ENCODE measurements around the gene LGSN. TPM values are rescaled to one million over a fixed set of nuclear protein-coding genes. Genes with fewer than 3 reads are reported as not detected.
"Not testable (repeated sequence)": the region's sequence is repeated elsewhere in the genome, so short reads cannot be mapped to it uniquely, and the experiment has no call there.

The LGSN gene
- total RNA-seq, 1 experiment from 2014 or later: 0.30 TPM

GRCh38 chr6:63333440-63333839, 13.7 kb upstream of the LGSN start:
- ChIA-PET POLR2A (no interaction called here), CTCF (no interaction called here), RAD21 (ENCODE audit: low non-redundant PET in 1 of 2, low total read pairs in 2 of 2, uncharacterized antibody in 2 of 2, unreplicated experiment in 2 of 2) (no interaction called here)
- ATAC-seq: no peak
- no TSS peak for BruUV-seq (replicated peaks)
- no peaks in the 10 kb centered on the region for H4K20me1 ChIP-seq (ENCODE audit: insufficient read depth)
- no peaks in the 10 kb centered on the region for H3K9me2 ChIP-seq (ENCODE audit: insufficient read depth)
- no peak overlapping the region for H3K9ac ChIP-seq (ENCODE audit: low read length)
- no peak for DNase-seq (ENCODE audit: low read depth, low spot score)
- no peak overlapping the region for H3K27ac ChIP-seq (ENCODE audit: low read depth, low read length)
- no peak overlapping the region for H3K4me2 ChIP-seq (ENCODE audit: low read length)
- no peak overlapping the region for H2AFZ ChIP-seq (ENCODE audit: low read depth, low read length, poor library complexity, severe bottlenecking)
- H3K36me3 ChIP-seq (ENCODE audit: control insufficient read depth in 1 of 2, insufficient read depth in 2 of 2, low read length in 2 of 2): no peaks in the 10 kb centered on the region
- intact Hi-C loops (cut with micrococcal nuclease): no loop called here
- H3K4me1 ChIP-seq (ENCODE audit: control insufficient read depth in 1 of 2, insufficient read depth in 2 of 2, low read length in 2 of 2): no peaks in the 10 kb centered on the region
- H3K9me3 ChIP-seq (ENCODE audit: control insufficient read depth in 1 of 2, insufficient read depth in 1 of 2, low read depth in 1 of 2, low read length in 2 of 2): no peaks in the 10 kb centered on the region
- no peak overlapping the region for H3K4me3 ChIP-seq (replicated peaks in 1 of 2; ENCODE audit: low read depth in 1 of 2, low read length in 2 of 2)
- 0 out of 2 replicates have a peak, but pooled peaks cover 3% of the 10 kb centered on the region for H3K27me3 ChIP-seq (ENCODE audit: insufficient read depth, low read length)
- no peaks in the 10 kb centered on the region for H3K79me2 ChIP-seq (ENCODE audit: insufficient read depth, low read length)
- TF ChIP-seq CEBPB (IDR thresholded peaks at IDR 0.05; ENCODE audit: low read depth): no peak
- TF ChIP-seq CTCF (IDR thresholded peaks at IDR 0.05 in 2 of 3, conservative IDR thresholded peaks at IDR 0.05 in 1 of 3; ENCODE audit: borderline replicate concordance in 1 of 3, insufficient read depth in 1 of 3, low read depth in 2 of 3, low read length in 2 of 3): no peak
- TF ChIP-seq ZFX (IDR thresholded peaks at IDR 0.05): no peak

- H3K36me3 ChIP-seq (ENCODE audit: control insufficient read depth in 1 of 2, insufficient read depth in 2 of 2, low read length in 2 of 2); CTCF ChIA-PET; H3K9ac ChIP-seq (ENCODE audit: low read length); H3K27me3 ChIP-seq (ENCODE audit: insufficient read depth, low read length); ATAC-seq; intact Hi-C loops (cut with micrococcal nuclease); H3K79me2 ChIP-seq (ENCODE audit: insufficient read depth, low read length); BruUV-seq (replicated peaks); H3K4me2 ChIP-seq (ENCODE audit: low read length); H3K27ac ChIP-seq (ENCODE audit: low read depth, low read length); POLR2A ChIA-PET; H3K4me1 ChIP-seq (ENCODE audit: control insufficient read depth in 1 of 2, insufficient read depth in 2 of 2, low read length in 2 of 2); H2AFZ ChIP-seq (ENCODE audit: low read depth, low read length, poor library complexity, severe bottlenecking); H4K20me1 ChIP-seq (ENCODE audit: insufficient read depth); H3K4me3 ChIP-seq (replicated peaks in 1 of 2; ENCODE audit: low read depth in 1 of 2, low read length in 2 of 2); H3K9me2 ChIP-seq (ENCODE audit: insufficient read depth); RAD21 ChIA-PET (ENCODE audit: low non-redundant PET in 1 of 2, low total read pairs in 2 of 2, uncharacterized antibody in 2 of 2, unreplicated experiment in 2 of 2); H3K9me3 ChIP-seq (ENCODE audit: control insufficient read depth in 1 of 2, insufficient read depth in 1 of 2, low read depth in 1 of 2, low read length in 2 of 2); DNase-seq (ENCODE audit: low read depth, low spot score): not testable (repeated sequence)
Measured at GRCh38 chr6:63326630-63327029, 6.8 kb upstream of the LGSN start.

Measured in HCT116 (cell line).